HEK293T (cell line): ENCODE data around the gene KLK13.

Source experiments
- CTBP1 ChIP-seq: fragments of 450-650 bp; IDR thresholded peaks from 2 replicates; pipeline ENCODE4 v1.6.1; 2016; ENCODE audit warnings: borderline replicate concordance
- ELF4 ChIP-seq: fragments of 450-650 bp; IDR thresholded peaks from 2 replicates; pipeline ENCODE4 v1.6.1; 2017; ENCODE audit warnings: antibody characterized with exemption
- FOXA1 ChIP-seq: fragments of 450-650 bp; IDR thresholded peaks from 2 replicates; pipeline ENCODE4 v1.6.1; 2016; ENCODE audit warnings: mild to moderate bottlenecking
- FOXK2 ChIP-seq: fragments of 450-650 bp; IDR thresholded peaks from 2 replicates; pipeline ENCODE4 v1.6.1; 2016; ENCODE audit warnings: mild to moderate bottlenecking
- FOXM1 ChIP-seq: fragments of 450-650 bp; IDR thresholded peaks from 2 replicates; pipeline ENCODE4 v1.6.1; 2017; ENCODE audit warnings: mild to moderate bottlenecking, borderline replicate concordance
- HDGF ChIP-seq: fragments of 450-650 bp; IDR thresholded peaks from 2 replicates; pipeline ENCODE4 v1.6.1; 2017; ENCODE audit warnings: antibody characterized with exemption, borderline replicate concordance
- L3MBTL2 ChIP-seq: fragments of 450-650 bp; conservative IDR thresholded peaks from 2 replicates; pipeline ENCODE4 v1.6.1; 2016; ENCODE audit warnings: mild to moderate bottlenecking
- LEF1 ChIP-seq: fragments of 450-650 bp; IDR thresholded peaks from 2 replicates; pipeline ENCODE4 v1.6.1; 2017; ENCODE audit warnings: mild to moderate bottlenecking, borderline replicate concordance
- SP1 ChIP-seq: fragments of 450-650 bp; IDR thresholded peaks from 2 replicates; pipeline ENCODE4 v1.6.1; 2017
- TARDBP ChIP-seq: fragments of 450-650 bp; IDR thresholded peaks from 2 replicates; pipeline ENCODE4 v1.6.1; 2016
- TF ChIP-seq, protein P1 (sequence below): fragments of 450-650 bp; IDR thresholded peaks from 2 replicates; pipeline ENCODE4 v1.6.1; 2016

DNA sequence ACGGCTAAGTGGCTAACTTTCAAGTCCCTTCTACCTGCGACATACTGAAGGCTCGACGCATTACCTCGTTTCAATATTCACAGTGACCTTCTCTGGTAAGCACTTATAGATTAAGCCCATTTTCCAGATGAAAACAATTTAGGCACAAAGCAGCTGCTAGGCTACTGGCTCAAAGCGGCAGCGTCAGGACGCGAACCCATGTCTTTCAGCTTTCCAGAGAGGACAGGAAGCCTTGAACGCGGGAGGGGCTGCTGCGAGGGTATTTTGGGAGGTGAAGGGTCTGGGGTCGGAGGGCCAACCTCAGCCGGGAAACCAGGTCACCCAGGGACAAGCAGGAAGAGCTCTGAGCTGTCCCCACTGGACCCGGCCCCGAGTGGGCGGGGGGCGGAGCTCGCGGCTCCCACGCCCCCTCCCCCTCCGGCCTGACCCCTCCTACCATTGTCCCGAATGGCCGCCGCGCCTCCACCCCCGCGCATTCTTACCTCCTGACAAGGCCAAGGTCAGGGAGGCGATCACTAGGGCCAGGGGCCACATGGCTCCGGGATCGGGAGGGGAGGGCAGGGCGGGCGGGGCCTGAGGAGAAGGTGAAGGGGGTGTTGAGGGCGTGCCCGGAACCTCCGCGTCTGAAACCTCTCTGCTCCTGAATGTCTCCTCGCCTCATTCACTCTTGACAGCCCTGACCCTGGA is at the start of gene KLK13:
- TF ChIP-seq CTBP1 (no peak), ELF4 (no peak), FOXA1 (no peak), LEF1 (no peak), TARDBP (no peak), FOXM1 (no peak), SP1 (no peak), L3MBTL2 (no peak), FOXK2 (no peak), HDGF (no peak)
- TF ChIP-seq, protein P1, sequence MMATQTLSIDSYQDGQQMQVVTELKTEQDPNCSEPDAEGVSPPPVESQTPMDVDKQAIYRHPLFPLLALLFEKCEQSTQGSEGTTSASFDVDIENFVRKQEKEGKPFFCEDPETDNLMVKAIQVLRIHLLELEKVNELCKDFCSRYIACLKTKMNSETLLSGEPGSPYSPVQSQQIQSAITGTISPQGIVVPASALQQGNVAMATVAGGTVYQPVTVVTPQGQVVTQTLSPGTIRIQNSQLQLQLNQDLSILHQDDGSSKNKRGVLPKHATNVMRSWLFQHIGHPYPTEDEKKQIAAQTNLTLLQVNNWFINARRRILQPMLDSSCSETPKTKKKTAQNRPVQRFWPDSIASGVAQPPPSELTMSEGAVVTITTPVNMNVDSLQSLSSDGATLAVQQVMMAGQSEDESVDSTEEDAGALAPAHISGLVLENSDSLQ = no peak
